Measurements from ENCODE around the gene C6orf15.

DNA sequence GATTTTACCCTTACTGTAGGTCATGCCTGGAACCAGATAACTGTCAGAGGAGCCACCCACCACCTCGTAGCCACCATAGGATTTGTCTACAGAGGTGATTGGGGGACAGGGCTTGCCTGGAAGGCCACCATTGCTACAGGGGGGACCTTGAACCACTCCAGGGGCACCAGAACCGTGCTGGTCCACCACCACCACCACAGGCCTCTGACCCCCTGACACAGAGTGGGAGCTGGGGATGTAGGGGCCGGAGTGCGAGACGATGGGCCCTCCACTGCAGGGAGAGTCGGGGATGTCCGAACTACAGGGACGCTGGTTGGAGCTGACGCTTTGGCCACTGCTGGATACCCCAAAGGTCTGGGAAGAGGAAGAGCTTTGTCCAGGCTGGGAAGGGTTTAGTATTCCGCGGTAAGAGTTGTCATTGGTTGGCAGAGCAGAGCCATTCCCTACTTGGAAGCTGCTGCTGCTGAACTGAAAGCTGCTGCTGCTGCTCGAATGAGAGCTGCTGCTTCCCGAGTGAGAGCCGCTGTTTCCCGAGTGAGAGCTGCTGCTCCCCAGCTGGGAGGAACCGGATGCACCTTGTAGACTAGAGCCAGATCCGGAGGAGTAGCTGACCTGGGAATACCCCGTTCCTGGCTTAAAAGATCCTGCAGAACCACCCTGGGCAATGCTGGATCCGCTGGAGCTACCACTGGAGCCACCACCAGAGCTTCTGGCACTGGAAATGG is 4.4 kb upstream of the C6orf15 start:
- TF ChIP-seq, protein P1, sequence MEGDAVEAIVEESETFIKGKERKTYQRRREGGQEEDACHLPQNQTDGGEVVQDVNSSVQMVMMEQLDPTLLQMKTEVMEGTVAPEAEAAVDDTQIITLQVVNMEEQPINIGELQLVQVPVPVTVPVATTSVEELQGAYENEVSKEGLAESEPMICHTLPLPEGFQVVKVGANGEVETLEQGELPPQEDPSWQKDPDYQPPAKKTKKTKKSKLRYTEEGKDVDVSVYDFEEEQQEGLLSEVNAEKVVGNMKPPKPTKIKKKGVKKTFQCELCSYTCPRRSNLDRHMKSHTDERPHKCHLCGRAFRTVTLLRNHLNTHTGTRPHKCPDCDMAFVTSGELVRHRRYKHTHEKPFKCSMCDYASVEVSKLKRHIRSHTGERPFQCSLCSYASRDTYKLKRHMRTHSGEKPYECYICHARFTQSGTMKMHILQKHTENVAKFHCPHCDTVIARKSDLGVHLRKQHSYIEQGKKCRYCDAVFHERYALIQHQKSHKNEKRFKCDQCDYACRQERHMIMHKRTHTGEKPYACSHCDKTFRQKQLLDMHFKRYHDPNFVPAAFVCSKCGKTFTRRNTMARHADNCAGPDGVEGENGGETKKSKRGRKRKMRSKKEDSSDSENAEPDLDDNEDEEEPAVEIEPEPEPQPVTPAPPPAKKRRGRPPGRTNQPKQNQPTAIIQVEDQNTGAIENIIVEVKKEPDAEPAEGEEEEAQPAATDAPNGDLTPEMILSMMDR (IDR thresholded peaks at IDR 0.05; ENCODE audit: low read depth, low read length, poor library complexity, severe bottlenecking) = no peak
- TF ChIP-seq EZH2phosphoT487 (IDR thresholded peaks at IDR 0.05; ENCODE audit: borderline replicate concordance, low read length) = no peak
